ENCODE data around the gene SAMSN1.
"Not testable (repeated sequence)": the region's sequence is repeated elsewhere in the genome, so short reads cannot be mapped to it uniquely, and the experiment has no call there.

SAMSN1 gene

GRCh38 chr21:14528815-14529214, 17.3 kb downstream of the SAMSN1 start:
- DNase-seq (ENCODE audit: low read depth in 2 of 3, low spot score in 1 of 3): no peak

- DNase-seq (ENCODE audit: low read depth in 2 of 3, low spot score in 1 of 3): no peak
Observed at GRCh38 chr21:14527696-14528652, 18.1 kb downstream of the SAMSN1 start.

GRCh38 chr21:14526836-14527695, 19.0 kb downstream of the SAMSN1 start:
- DNase-seq (ENCODE audit: low read depth in 2 of 3, low spot score in 1 of 3): no peak

- DNase-seq (ENCODE audit: low read depth in 2 of 3, low spot score in 1 of 3): no peak
Observed at GRCh38 chr21:14526199-14526598, 19.9 kb downstream of the SAMSN1 start.

- DNase-seq (ENCODE audit: low read depth in 2 of 3, low spot score in 1 of 3): no peak
Observed at GRCh38 chr21:14523234-14523633, 22.9 kb downstream of the SAMSN1 start.

- DNase-seq (ENCODE audit: low read depth in 2 of 3, low spot score in 1 of 3): no peak
Observed at GRCh38 chr21:14522736-14523135, 23.4 kb downstream of the SAMSN1 start.

- DNase-seq (ENCODE audit: low read depth in 2 of 3, low spot score in 1 of 3): no peak
Observed at GRCh38 chr21:14520535-14520934, 25.6 kb downstream of the SAMSN1 start.

GRCh38 chr21:14519000-14519399, 27.1 kb downstream of the SAMSN1 start:
- DNase-seq (ENCODE audit: low read depth in 2 of 3, low spot score in 1 of 3): no peak

- no peak for DNase-seq (ENCODE audit: low read depth in 2 of 3, low spot score in 1 of 3)
Observed at GRCh38 chr21:14513804-14514203, 32.3 kb downstream of the SAMSN1 start.

- not testable (repeated sequence) for DNase-seq (ENCODE audit: low read depth in 2 of 3, low spot score in 1 of 3)
Observed at GRCh38 chr21:14506859-14507457, 39.2 kb downstream of the SAMSN1 start.

- no peak for DNase-seq (ENCODE audit: low read depth in 2 of 3, low spot score in 1 of 3)
Observed at GRCh38 chr21:14500873-14501272, 45.2 kb downstream of the SAMSN1 start.

- DNase-seq (ENCODE audit: low read depth in 2 of 3, low spot score in 1 of 3): no peak
Observed at GRCh38 chr21:14499316-14499715, 46.8 kb downstream of the SAMSN1 start.

GRCh38 chr21:14497825-14498224, 48.3 kb downstream of the SAMSN1 start:
- no peak for DNase-seq (ENCODE audit: low read depth in 2 of 3, low spot score in 1 of 3)

- no peak for DNase-seq (ENCODE audit: low read depth in 2 of 3, low spot score in 1 of 3)
Observed at GRCh38 chr21:14495075-14495474, 51.0 kb downstream of the SAMSN1 start.

GRCh38 chr21:14494181-14494580, 51.9 kb downstream of the SAMSN1 start:
- not testable (repeated sequence) for DNase-seq (ENCODE audit: low read depth in 2 of 3, low spot score in 1 of 3)

GRCh38 chr21:14493731-14494130, 52.4 kb downstream of the SAMSN1 start:
- DNase-seq (ENCODE audit: low read depth in 2 of 3, low spot score in 1 of 3): no peak

GRCh38 chr21:14492931-14493330, 53.2 kb downstream of the SAMSN1 start:
- DNase-seq (ENCODE audit: low read depth in 2 of 3, low spot score in 1 of 3): no peak

GRCh38 chr21:14491269-14491681, 54.8 kb downstream of the SAMSN1 start:
- no peak for DNase-seq (ENCODE audit: low read depth in 2 of 3, low spot score in 1 of 3)

- DNase-seq (ENCODE audit: low read depth in 2 of 3, low spot score in 1 of 3): no peak
Observed at GRCh38 chr21:14488672-14489204, 57.4 kb downstream of the SAMSN1 start.

- DNase-seq (ENCODE audit: low read depth in 2 of 3, low spot score in 1 of 3): no peak
Observed at GRCh38 chr21:14487490-14488432, 58.4 kb downstream of the SAMSN1 start.

Data from stimulated activated CD4-positive, alpha-beta T cell treated with anti-CD3 and anti-CD28 coated beads, Interleukin-12 subunit alpha, Interleukin-12 subunit beta, amount 100 ng/mL, for 48 hours (primary cell).